Measurements from ENCODE around the gene AS3MT. TPM values are rescaled to one million over a fixed set of nuclear protein-coding genes. Genes with fewer than 3 reads are reported as not detected.

Gene AS3MT
- total RNA-seq, 2 experiments from 2014 or later: 1.4 TPM; not detected in 1

DNA sequence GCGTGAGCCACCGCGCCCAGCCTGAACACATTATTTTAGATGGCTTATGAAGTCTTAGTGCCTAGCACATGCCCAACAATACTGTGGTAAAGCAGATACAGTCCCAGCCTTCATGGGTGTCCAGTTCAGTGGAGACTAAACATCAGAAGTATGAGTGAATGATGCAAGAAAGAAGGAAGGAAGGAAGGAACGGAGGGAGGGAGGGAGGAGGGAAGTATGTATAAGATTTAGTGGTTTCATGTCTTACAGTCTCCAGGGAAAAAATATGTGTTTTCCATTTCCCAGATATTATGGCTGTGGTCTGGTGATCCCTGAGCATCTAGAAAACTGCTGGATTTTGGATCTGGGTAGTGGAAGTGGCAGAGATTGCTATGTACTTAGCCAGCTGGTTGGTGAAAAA is 2.9 kb downstream of the AS3MT start:
- intact Hi-C loops (cut with micrococcal nuclease): no loop called here
- POLR2A ChIA-PET: no interaction called here
- CTCF ChIA-PET: interaction anchor here (1.4 kb wide), 1 partner anchor 26 kb away, joined by 3 read pairs; no protein-coding TSS in a partner anchor

DNA sequence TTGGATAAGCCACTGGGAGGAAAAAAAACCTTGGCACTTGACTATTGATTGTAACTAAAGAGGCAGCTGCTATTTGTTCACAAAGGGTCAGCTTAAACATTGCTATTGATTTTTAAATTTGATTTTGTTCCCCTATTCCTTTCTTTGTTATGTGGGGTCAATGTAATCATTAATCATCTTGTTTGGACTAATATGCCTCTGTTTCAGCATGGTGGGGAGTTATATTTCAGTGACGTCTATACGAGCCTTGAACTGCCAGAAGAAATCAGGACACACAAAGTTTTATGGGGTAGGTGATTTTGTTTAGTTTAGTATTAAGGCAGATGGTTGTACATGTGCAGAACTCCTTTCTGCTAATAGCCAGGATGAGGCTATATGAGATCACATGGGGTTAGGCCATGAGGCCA is 7.5 kb downstream of the AS3MT start:
- no peak for ATAC-seq
- TF ChIP-seq, protein P1, sequence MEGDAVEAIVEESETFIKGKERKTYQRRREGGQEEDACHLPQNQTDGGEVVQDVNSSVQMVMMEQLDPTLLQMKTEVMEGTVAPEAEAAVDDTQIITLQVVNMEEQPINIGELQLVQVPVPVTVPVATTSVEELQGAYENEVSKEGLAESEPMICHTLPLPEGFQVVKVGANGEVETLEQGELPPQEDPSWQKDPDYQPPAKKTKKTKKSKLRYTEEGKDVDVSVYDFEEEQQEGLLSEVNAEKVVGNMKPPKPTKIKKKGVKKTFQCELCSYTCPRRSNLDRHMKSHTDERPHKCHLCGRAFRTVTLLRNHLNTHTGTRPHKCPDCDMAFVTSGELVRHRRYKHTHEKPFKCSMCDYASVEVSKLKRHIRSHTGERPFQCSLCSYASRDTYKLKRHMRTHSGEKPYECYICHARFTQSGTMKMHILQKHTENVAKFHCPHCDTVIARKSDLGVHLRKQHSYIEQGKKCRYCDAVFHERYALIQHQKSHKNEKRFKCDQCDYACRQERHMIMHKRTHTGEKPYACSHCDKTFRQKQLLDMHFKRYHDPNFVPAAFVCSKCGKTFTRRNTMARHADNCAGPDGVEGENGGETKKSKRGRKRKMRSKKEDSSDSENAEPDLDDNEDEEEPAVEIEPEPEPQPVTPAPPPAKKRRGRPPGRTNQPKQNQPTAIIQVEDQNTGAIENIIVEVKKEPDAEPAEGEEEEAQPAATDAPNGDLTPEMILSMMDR (IDR thresholded peaks at IDR 0.05): no peak
- ChIA-PET POLR2A (no interaction called here), CTCF (interaction anchor here (1.3 to 2.0 kb wide), 2 partner anchors 25 to 41 kb away, joined by 3 to 8 read pairs; partner anchors contain the start of gene CNNM2)
- Mint-ChIP-seq H3K27me3 (no peaks in the 10 kb centered on the region), H3K9me3 (no peaks in the 10 kb centered on the region), H3K27ac (no peak overlapping the region), H3K4me3 (no peak overlapping the region), H3K36me3 (ENCODE audit: low read depth) (no peaks in the 10 kb centered on the region), H3K4me1 (ENCODE audit: low read depth) (no peaks in the 10 kb centered on the region)
- intact Hi-C loops (cut with micrococcal nuclease): no loop called here
- no peak for DNase-seq

More for the DNA sequence above, 2.9 kb downstream of the AS3MT start:
- TF ChIP-seq, protein P1 (IDR thresholded peaks at IDR 0.05): no peak
- H3K27me3 Mint-ChIP-seq: peaks cover 20% of the 10 kb centered on the region
- DNase-seq (no peak), ATAC-seq (no peak)
- H3K9me3 Mint-ChIP-seq: no peaks in the 10 kb centered on the region
- H3K4me3 Mint-ChIP-seq: no peak overlapping the region
- peaks cover 5% of the 10 kb centered on the region for H3K4me1 Mint-ChIP-seq (ENCODE audit: low read depth)
- H3K36me3 Mint-ChIP-seq (ENCODE audit: low read depth): peaks cover 3% of the 10 kb centered on the region
- H3K27ac Mint-ChIP-seq: no peak overlapping the region

DNA sequence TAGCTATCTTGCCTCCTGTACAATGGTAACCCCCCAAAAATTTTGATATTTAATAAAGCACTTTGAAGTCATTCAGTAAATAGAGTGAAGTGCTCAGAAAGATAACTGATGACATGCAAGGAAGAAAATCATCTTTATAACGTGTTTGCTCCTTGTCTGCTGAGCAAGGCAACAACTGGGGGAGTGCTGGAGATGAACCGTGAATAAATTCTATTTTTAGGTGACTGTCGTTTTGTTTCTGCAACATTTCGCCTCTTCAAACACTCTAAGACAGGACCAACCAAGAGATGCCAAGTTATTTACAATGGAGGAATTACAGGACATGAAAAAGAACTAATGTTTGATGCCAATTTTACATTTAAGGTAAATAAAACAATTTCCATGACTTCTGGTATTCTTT is 9.4 kb downstream of the AS3MT start:
- POLR2A ChIA-PET: no interaction called here
- Mint-ChIP-seq H3K27me3 (no peaks in the 10 kb centered on the region), H3K36me3 (ENCODE audit: low read depth) (no peaks in the 10 kb centered on the region), H3K4me3 (no peak overlapping the region), H3K4me1 (ENCODE audit: low read depth) (no peaks in the 10 kb centered on the region), H3K27ac (no peak overlapping the region), H3K9me3 (no peaks in the 10 kb centered on the region)
- ATAC-seq (no peak), DNase-seq (no peak)
- intact Hi-C loops (cut with micrococcal nuclease): no loop called here
- TF ChIP-seq, protein P1 (IDR thresholded peaks at IDR 0.05): no peak
- CTCF ChIA-PET: interaction anchor here (1.0 to 1.4 kb wide), 4 partner anchors 15 to 43 kb away, joined by 3 read pairs; no protein-coding TSS in a partner anchor

DNA sequence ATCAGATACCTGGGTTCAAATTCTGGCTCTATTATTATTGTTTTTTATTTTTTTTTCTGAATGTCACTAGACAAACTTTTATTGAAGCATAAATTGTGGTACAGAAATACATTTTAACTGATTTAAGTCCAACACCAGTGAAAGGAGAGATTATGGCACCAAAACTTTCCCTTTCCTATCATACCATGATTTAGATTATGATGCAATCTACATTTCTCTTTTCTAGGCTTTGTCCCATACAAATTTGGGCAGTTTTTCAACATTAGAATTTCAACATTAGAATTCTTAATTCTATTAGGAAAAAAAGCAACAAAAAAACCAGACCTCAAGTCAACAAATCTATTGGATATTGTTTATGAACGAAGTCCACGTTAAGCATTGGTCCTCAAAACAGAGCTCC is 11.0 kb downstream of the AS3MT start:
- TF ChIP-seq, protein P1 (IDR thresholded peaks at IDR 0.05): no peak
- no peaks in the 10 kb centered on the region for H3K4me1 Mint-ChIP-seq (ENCODE audit: low read depth)
- H3K27me3 Mint-ChIP-seq: no peaks in the 10 kb centered on the region
- H3K4me3 Mint-ChIP-seq: no peak overlapping the region
- POLR2A ChIA-PET: no interaction called here
- no peak overlapping the region for H3K27ac Mint-ChIP-seq
- H3K36me3 Mint-ChIP-seq (ENCODE audit: low read depth): no peaks in the 10 kb centered on the region
- intact Hi-C loops (cut with micrococcal nuclease): no loop called here
- no peaks in the 10 kb centered on the region for H3K9me3 Mint-ChIP-seq
- no peak for DNase-seq
- CTCF ChIA-PET: no interaction called here
- ATAC-seq: no peak

DNA sequence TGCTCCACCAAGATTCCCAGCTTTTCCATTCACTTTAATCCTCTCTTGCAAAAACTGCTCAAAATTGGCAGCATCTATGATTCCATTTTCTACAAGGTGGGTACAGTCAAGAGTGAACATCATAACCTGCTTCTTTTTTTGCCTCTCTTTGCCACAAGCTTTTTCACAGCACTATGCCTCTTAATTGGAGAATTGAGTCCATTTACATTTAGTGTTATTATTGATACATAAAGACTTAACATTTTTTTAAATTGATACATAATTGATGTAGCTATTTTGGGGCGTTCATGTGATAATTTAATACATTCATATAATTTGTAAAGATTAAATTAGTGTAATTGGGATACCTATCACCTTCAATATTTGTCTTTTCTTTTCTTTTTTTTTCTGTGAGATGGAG is 18.8 kb downstream of the AS3MT start:
- DNase-seq (no peak), ATAC-seq (no peak)
- H3K27ac Mint-ChIP-seq: no peak overlapping the region
- intact Hi-C loops (cut with micrococcal nuclease): no loop called here
- ChIA-PET CTCF (interaction anchor here (1.2 kb wide), 1 partner anchor 30 kb away, joined by 4 read pairs; the partner anchor contains the start of gene CNNM2), POLR2A (no interaction called here)
- TF ChIP-seq, protein P1 (IDR thresholded peaks at IDR 0.05): no peak
- H3K36me3 Mint-ChIP-seq (ENCODE audit: low read depth): no peaks in the 10 kb centered on the region
- H3K27me3 Mint-ChIP-seq: no peaks in the 10 kb centered on the region
- no peak overlapping the region for H3K4me3 Mint-ChIP-seq
- no peaks in the 10 kb centered on the region for H3K9me3 Mint-ChIP-seq
- H3K4me1 Mint-ChIP-seq (ENCODE audit: low read depth): no peaks in the 10 kb centered on the region

All from activated CD8-positive, alpha-beta T cell treated with anti-CD3 and anti-CD28 coated beads for 36 hours (primary cell).